DMS53 treated with DMSO at 0.1 percent for 48 hours (cell line): ENCODE data around the gene SEC61B.

ENCODE experiments used
- DNase-seq: peaks from one replicate; lab custom pipeline; 2025; ENCODE audit not compliant: unreplicated experiment; lab: John Stamatoyannopoulos, UW

SEC61B gene

GRCh38 chr9:99221621-99222415 lies at the start of gene SEC61B, which contains the start of gene ALG2:
SEC61B (plus strand) TSS chr9:99222282; CDS start chr9:99222364, 82 bp downstream.
ALG2 (minus strand) TSS chr9:99221942; CDS start chr9:99221894, 48 bp downstream.
- DNase-seq: peak; percentile 81

DNA sequence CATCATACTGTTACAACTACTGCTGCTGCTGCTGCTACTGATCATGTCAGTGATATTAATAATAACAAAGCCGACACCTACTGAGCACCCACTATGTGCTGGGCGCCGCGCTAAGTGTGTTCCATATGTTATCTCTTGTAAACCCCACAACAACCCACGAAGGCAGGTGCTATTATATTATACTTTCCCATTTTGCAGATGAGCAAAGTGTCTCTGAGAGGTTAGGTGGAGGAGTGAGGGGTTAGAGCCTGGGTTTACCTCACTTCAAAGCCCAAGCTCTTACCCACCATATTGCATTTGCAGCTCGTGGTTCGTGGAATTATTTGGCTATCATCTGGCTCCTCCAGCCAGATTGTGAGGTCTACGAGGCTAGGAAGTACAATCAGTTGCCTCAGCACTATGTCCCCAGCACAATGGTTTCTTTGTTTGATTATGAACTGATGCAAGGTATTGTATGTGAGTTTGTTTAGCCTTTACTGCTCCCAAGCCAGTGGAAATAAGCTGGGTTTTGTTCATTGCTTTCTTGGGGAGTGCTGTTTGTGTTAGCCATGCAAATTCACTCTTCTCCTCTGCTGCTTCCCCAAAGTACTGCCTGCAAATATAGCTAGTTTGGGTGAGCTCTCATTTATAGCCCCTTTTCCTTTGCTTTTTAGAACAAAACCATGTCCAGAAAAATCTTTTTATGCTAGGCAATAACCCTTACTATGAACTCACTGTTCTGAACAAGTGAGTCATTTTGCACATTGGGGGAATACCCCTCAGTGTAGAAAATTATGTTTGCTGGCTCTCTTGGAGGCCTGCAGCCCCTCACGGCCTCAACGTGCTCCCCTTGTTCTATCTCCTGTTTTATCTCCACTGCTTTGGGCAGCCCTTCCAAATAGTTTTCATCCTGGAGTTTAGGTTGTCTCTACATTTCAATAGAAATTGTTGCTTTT lies 48.2 kb upstream of the SEC61B start:
- peak; percentile 9 for DNase-seq

DNA sequence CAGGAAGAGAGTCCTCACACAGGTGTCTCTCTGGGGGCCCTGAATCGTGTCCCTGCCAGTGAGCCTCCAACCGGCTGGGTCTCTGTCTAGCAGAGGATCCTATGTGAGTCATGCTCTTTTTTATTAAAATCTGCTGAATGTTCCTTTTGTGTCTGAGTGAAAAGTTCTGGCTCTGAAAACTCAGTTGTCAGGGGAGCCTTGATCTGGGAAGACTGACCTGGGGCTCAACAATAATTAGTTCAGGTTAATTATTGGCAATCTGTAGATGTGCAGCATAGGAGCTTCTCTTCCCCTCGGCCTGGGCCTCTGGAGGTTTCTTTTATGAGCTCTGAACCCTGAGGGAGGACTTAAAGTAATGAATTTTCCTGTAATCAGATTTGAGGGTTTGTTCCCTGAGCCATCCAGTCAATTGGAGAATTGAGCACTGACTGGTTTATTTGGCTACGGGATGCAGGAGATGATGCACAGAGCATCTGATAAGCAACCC lies 45.5 kb upstream of the SEC61B start:
- no peak for DNase-seq

DNA sequence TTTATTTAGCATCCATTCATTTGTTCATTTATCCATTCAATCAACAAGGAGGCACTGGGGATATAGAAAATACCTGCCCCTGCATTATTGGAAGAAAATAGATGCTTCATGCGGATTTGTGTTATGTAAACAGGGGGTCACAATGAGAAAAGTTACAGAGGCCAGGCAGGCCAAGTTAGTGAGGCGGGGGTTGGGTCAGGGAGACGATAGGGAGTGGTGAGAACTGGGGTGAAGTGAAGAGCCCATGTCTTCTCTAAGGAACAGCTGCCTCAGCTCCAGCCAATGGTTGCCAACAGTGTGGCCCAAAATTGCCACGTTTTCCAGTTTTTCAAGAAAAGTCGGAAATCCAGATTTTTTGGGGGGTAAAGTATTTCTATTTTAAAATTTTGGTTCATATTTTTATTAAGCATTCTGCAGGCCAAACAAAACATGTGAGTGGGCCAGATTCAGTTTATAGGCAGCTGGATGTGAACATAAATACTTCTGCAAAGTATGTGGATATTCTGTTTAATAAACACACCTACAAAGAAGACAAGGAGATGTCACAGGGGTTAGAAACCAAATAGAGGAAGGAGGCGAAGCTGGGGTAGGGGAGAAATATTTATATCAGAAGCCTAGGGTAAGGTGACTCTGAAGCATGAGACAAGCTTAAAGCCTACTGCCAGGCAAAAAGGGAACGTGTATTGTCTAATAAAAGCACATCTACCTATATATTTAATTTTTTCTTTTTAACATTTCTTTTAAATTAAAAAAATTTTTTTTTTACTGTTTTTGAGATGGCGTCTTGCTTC lies 44.3 kb upstream of the SEC61B start:
- no peak for DNase-seq

GRCh38 chr9:99178912-99179872 lies 42.9 kb upstream of the SEC61B start:
- no peak for DNase-seq

- DNase-seq: no peak
Observed at GRCh38 chr9:99180199-99180598, 41.9 kb upstream of the SEC61B start.

- no peak for DNase-seq
Observed at GRCh38 chr9:99180662-99181061, 41.4 kb upstream of the SEC61B start.

DNA sequence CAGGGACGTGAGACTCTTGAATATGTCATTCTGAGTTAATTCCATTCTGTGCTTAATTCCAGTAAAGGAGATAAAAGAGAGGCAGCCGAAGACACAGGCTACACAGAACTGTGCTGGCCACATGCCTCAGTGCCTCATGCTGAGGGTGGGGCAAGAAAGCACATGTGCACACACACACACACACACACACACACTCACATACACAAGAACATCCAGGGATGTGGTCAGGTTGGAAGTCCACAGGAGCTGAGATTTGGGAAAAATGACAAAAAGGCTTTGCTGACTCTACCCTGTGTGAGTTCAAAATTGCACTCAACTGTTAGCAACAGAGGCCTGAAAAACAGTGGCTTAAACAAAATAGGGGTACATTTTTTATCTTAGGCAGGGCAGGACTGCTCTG lies 40.9 kb upstream of the SEC61B start:
- no peak for DNase-seq

DNA sequence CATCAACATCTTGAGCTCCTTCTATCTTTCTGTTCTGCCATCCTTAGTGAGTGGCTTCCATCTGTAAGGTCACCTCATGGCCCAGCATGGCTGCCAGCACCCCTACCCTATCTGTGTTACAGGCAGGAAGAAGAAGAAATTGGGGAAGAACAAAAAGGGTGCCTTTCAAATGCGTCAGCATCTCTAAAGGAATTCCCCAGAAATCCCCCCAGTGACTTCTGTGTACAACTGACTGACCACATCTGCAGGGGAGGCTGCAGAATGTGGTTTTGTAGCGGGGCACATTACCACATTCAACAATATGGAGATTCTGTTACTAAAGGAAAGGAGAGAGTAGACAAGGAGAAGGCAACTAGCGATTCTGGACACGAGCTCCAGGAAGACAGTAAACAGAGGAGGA lies 40.5 kb upstream of the SEC61B start:
- DNase-seq: no peak

GRCh38 chr9:99182356-99182755 lies 39.7 kb upstream of the SEC61B start:
- no peak for DNase-seq

- DNase-seq: no peak
Observed at GRCh38 chr9:99183616-99184015, 38.5 kb upstream of the SEC61B start.

- DNase-seq: no peak
Observed at GRCh38 chr9:99184110-99184474, 38.0 kb upstream of the SEC61B start.

DNA sequence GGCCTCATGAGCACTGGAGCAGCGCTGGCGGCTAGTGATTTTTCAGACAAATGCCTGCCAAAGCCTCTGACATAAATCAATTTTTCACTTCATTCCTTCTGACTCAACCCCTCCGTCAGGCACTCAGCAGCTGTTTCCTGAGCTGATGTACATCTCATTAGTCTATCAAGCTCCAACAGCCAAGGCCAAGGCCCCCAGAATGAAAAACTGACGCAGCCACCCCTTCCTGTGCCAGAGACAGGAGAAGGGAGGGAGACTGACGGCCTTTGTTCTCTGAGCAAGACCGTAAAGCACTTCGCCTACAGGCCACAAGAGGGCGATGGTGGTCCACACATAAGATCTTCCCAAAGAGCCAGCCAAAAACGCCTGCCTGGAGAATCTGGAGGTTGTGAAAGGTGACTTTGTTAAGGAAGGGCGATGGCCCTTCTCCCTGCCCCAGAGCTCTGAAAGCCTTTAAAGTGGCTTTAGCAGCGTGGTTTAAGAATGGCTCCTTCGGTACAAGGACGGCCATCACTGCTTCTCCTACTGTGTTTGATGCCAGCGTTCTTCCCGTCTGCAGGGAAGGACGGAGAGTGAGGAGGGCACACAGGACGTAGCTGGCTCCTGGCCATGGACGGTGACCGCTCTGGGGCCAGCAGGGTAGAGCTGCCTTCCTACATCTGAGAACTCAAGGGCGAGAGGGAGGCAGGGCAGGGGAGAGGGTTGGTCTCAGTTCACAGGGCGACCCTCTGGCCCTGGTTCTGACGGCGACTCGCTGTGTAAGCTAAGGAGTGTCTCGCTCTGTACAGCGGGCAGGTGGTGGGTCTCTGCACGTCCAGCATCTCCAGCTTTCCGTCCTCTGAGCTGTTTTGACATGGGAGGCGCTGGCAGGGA lies 37.4 kb upstream of the SEC61B start:
- DNase-seq: peak; percentile 60

DNA sequence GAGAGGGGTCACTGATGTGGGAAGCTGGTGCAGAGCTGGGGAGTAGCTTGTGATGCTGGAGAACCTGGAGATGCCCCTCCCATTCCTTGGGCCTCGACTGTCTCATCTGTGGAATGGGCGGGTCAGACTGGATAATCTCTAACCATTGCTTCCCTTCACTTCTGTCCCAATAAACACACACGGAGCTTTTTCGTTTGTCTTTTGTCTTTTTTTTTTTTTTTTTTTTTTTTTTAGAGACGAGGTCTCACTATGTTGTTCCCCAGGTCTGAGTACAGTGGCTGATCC lies 36.8 kb upstream of the SEC61B start:
- DNase-seq: no peak

DNA sequence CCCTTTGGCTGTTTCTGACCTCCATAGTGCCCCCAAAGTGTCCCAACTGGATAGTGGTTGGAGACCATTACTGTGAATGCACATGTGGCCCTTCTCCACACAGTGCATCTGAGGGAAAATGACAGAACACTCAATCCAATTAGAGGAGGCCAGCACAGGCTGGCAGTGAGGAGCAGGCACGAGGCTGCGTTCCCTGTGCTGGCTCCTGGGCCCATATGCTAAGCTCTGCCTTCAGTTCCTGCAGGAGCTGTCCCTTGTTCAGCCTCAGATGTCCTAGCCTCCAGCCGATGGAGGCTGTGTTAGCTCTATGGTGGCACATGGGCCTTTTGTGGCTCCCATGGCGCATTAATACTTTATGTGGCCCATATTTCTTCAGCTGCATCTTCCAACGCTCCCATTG lies 36.1 kb upstream of the SEC61B start:
- DNase-seq: no peak

GRCh38 chr9:99187311-99187710 lies 34.8 kb upstream of the SEC61B start:
- DNase-seq: no peak

GRCh38 chr9:99189186-99189585 lies 32.9 kb upstream of the SEC61B start:
- no peak for DNase-seq

- no peak for DNase-seq
Observed at GRCh38 chr9:99189887-99190596, 32.0 kb upstream of the SEC61B start.
